GM21825 (cell line): ENCODE measurements around the gene PARP11.

Experiments used
- ATAC-seq: cut with Tn5 transposase; IDR thresholded peaks from one replicate; pipeline ENCODE4 v1.9.1; 2021; ENCODE audit warnings: mild to moderate bottlenecking, moderate library complexity; ENCODE audit not compliant: unreplicated experiment

The PARP11 gene

DNA sequence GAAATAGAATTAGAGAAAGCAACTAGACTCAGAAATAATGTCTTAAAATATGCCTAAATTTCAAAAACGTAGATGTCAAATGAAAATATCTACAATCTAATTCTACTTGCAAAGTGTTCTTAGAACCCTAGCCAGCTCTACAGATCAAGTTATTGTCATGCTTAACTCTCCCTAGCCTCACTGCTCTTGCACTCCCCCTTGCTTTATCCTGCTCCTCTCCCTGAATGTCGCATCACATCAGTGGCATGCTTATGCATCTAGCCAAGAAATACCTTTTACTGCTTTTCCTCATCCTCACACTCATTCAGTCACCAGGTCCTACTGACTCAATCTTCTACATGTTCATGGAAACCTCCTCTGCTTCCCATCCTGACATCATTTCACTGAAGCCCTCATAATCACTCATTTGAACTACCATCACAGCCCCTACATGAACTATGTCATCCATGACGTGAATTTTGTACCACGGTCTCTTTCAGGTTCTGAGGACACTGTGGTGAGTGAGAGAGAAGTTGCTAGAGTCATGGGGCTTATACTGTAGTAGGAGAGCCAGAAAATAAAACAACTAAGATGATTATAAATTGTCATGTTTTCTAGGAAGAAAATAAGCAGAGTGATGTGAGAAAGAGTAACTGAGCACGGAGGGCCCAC lies 97.7 kb downstream of the PARP11 start:
- ATAC-seq, result no peak

DNA sequence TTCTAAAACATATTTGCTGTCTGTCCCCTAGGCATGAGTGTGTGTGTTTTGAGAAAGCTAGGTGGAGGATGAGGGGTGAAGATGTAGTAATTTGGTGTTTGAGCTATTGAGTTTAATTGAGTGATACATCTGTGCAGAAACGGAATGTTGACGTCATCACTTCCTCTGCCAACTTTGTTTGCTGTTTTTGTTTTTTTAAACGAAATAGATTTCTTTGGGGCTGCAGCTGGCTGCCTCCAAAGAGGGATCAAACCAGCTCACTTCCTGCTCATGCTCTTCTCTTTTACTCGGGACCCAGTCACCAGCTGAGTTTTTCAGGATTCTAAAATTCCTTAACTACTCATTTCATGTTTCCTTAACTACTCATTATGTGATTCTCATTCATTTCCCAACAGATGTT lies 100.8 kb downstream of the PARP11 start:
- ATAC-seq, result no peak

DNA sequence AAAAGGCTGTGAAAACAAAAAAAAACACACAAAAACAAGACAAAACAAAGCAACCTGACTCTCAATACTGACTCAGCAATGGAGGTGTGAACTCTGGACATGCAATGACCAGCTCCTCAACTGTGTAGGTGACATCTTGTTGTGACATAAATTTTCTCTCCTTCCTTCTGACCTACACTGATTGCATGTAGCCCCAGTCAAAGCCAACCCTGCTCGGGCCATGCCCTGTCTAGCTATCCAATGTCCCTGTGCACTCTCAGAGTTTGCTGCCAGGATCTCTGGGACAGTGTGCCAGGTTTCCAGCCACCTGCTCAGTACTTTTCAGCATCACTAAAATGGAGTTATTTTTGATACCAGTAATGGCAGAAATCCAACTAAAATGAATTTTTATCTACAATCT lies 101.3 kb downstream of the PARP11 start:
- ATAC-seq, result no peak

DNA sequence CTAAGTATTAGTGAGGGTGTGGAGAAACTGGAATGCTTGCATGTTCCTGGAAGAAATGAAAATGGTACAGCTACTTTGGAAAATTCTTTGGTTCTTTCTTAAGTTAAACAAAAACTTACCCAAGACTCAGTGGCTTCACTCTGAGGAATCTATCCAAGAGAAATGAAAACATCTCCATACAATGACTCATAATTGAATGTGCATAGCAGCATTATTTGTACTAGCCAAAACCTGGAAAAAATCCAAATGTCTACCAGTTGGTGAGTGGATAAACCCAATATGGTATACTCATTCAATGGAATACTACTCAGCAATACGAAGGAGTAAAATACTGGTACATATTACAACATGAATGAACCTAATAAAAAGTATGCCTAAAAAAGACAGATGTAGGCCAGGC lies 102.3 kb downstream of the PARP11 start:
- ATAC-seq, result no peak

DNA sequence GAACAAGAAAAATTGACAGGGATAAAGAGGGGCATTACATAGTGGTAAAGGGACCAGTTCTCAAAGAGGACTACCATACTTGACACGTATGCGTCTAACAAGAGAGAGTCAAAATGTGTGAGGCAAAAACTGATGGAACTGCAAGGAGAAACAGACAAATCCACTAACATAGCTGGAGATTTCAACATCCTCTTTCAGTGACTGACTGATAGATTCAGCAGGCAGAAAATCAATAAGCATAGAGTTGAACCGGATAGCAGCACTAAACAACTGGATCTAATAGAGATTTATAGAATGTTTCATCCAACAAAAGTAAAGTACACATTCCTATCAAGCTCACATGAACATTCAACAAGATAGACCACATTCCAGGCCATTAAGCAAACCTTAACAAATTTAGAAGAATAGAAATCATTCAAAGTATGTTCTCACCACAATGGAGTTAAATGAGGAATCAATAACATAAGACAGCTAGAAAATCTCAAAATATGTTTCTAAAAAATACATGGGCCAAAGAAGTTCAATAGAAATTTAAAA lies 104.2 kb downstream of the PARP11 start:
- no peak for ATAC-seq

DNA sequence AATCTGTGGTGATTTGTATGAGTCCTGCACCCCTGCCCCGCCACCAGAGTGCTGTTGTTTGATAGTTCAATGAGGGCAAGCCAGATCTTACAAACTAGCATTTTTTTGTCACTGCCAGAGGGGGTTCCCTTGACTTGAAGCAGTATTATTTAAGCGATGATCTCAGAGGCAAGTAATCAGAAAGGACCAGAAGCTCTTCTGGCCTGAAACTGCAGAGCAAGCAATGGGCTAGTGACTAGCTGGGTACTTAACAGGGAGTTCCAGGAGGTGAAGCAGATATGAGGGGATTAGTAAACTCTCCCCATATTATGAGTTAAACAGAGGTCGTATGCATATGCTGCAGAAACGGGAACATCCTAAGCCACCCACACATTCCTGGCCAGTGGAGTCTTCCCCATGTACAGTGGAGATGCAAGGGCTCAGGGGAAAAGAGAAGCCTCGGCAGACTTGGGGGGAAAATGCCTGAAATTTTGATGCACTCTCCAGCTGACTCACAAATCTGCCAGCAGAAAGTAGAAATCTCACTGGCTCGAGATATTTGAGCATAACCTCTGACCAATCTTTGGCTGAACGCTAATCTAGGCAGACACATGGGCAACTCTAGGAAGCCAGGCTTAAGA lies 112.0 kb downstream of the PARP11 start:
- no peak for ATAC-seq

DNA sequence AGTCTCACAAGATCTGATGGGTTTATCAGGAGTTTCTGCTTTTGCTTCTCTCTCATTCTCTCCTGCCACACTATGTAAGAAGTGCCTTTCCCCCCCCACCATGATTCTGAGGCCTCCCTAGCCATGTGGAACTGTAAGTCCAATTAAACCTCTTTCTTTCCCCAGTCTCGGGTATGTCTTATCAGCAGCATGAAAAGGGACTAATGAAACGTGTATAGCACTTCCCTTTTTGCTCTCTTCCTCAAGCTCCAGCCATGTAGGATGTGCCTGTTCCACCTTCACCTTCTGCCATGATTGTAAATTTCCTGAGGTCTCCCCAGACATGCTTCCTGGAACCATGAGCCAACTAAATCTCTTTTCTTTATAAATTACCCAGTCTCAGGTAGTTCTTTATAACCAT lies 113.3 kb downstream of the PARP11 start:
- no peak for ATAC-seq
